ENCODE results near the gene PDE7B.

Gene PDE7B

DNA sequence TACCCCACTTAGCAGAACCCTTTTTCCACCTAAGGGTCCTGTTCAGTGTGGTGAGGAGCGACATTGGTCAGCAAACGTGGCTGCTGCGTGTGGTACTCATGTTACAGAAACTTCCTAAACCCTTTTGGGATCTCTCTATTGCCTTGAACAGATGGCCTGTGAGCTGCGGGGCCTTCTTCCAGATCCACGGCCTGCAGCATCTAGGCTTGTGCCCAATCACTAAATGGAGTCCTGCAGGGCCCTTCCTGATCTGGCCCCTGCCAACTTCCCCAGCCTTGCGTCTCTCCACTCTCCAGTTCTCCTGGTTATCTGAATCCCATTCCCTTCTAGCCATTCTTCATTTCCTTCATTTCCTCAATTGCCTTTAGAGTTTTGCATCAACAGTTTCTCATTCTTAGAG lies 85.6 kb downstream of the PDE7B start:
- DNase-seq (ENCODE audit: low spot score) = no peak

DNA sequence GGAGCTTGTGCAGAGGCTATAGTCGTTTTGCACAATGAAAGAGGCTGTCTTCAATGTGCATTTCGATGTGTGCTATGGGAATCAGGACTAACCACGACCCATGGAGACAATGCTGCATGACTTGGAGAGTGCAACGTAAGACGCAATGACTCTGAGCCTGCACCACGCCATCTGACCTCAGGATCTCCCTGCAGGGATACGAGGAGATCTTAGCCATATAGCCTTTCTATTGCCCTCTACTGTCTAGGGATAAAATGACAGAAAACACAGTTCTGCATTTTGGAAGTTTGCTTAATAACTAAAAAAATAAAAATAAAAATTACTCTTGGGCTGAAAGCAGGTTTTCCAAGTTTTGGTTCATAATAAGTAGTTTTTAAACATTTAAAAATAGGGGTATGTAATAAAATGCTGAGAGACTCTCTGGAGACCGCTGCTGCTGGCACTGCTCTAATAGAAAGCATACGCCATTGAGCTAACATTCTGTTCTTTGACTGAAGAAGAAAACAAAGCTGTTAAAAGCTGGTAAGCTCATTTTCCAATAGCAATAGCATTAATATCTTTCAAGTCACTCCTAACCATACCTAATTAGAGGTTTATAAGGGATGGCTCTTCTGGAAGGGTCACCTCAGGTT lies 87.2 kb downstream of the PDE7B start:
- peak; percentile 41 for DNase-seq (ENCODE audit: low spot score)

DNA sequence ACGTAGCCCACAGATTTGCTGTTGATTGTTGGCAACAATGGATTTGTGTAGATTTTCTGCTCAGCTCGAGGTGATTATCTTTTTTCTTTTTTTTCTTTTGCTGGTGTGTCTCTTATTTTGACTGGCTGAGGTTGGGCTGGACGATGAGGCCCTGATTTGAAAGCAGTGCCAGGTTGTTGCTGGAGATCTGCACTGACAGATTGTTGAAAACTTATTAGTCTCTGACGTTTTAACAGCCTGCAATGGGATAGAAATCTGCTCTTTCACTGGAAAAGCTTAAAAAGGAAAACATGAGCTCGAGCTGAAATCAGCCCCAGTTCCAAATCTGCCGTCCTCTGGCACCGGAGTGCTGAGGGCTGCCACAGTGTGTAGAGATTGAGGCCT lies 87.7 kb downstream of the PDE7B start:
- DNase-seq (ENCODE audit: low spot score) = no peak

DNA sequence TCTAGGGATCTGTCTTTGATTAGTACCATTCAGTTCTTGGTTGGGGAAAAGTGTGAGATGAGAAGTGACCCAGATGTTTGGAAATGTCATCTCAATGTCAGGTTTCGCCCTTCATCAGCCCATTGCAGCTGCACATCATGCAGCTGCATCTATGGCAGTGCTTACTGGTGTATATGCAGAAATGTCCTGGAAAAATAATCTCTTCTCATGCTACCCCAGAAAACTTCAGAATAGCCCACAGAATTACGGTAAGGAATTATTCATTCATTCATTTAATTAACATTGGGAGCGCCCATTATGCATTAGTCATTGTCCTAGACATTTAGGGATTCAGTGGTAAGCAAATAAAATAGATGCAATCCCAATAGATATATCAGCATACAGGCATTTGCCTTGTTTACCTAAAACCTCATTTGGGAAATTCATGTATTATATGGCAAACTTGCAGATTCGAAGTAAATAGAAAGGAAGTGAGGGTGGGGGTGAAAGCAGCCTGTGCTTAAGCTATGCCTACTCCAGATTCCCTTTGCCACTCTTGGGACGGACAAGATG lies 89.2 kb downstream of the PDE7B start:
- no peak for DNase-seq (ENCODE audit: low spot score)

DNA sequence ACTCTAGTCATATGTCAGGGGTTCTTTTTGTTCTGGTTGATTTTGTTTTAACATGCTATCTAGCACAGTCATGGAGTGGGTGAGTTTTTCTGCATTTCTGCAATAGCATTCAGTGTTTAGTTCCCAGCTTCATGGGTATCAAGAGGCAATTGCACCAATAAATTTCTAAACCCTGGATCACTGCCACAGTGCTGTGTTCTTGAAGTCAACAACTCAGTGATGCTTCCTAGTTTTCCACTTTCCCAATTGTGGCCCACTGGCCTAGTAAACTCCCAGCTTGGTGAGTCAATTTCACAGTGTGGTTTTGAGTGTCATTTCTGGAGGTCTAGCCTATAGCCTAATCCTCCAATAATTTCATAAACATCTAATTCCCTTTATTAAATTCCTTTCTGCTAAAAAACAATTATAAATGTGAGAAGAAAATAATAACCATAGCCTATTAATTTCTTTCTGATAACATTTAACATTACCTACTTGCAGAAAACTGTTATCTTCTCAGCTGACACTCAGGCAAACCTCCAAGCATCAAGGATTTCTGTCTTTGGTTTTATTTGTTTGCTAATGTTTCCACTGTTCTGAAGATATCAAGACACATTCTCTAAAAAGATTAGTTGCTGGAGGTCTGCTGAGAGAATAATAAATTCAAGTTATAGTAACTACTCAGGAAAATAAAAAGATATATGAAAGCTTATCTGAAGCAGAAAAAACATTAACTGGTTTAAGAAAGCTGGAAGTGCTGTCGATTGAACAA lies 89.9 kb downstream of the PDE7B start:
- no peak for DNase-seq (ENCODE audit: low spot score)

DNA sequence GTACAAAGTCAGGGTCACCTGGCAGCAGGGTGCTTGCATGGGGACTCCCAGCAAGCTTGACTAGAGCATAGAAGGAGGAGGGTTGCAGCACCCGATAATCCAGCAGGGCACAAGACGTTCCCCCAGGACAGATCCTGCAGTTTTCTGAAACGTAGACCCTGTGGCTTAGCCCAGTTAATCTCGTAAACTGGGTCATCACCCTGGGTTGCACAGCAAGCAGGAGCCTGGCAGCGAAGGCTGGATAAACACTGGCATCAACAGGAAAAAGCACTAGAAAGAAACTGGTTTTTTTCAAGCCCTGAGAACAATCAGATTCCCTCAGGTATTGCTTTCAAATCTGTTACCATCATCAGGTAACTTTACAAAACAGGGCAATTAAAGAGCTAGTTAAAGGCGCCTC lies 92.6 kb downstream of the PDE7B start:
- DNase-seq (ENCODE audit: low spot score) = no peak

DNA sequence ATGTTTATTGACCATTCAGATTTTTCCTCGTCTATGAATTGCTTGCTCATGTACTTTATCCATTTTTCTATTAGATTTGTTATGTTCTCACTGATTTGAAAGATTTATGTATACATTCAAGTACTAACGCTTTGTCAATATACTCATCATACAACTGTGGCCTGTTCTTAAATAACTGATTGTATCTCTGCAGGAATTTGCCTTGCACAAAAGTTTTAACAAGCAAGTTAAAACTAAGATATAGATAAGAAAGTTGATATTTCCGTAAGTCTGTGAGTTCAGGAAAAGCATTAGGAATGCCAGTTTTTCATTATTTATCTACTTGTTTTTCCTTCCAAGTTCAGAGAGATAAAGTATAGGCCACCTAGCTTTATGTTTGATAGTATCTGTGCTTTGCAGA lies 95.2 kb downstream of the PDE7B start:
- DNase-seq (ENCODE audit: low spot score) = no peak

DNA sequence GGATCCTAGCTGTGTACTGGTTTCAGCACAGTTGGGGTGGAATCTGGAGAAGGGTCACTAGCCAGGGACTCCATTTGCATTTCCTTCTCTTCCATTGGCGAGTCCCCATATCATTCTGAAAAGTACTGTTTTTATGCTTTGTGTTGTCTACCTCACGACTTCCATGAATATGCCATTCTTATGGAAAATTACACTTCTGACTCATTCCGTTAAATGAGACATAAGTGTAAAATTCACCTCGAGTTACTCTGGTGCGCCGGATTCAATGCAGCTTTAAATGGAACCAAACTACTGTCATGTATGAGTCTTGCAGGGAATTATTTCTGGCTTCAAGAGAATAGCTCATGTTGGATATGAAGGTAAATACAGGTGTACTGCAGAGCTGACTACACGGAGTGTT lies 99.2 kb downstream of the PDE7B start:
- no peak for DNase-seq (ENCODE audit: low spot score)

DNA sequence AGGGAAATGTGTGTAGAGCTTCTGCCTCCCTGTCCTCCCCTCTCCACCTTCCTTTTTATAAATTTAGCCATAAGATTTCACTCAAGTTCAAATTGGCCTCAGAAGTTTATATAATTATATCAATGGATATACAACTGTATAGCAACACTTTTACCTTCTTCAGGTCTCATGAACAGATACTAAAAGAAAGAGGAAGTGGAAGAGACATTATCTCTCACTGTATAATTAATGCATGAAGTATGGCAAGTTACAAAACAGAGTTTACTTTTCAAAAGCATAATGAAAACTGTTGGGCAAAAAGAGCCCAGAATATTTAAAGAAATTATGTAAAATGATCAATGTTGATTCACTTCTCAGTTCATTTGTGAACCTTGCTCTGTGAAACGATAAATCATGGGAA lies 99.7 kb downstream of the PDE7B start:
- DNase-seq (ENCODE audit: low spot score) = no peak

DNA sequence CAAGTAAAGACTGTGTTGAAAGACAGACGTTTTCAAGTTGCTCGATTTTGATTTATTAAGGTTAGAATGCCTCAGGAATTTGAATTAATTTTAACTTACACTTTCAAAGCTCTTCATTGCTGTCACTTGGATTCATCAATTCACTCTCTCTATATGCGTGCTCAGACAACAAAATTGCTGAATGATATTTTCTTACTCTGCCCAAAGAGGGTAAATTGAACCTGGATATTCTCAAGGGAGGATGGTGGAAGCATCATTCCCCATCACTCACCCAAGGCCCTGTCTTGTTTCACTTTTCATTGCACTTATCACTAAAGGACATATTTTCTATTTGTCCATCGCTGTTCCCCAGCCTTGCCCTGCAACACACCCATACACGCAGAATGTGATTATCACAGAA lies 102.3 kb downstream of the PDE7B start:
- DNase-seq (ENCODE audit: low spot score) = no peak

DNA sequence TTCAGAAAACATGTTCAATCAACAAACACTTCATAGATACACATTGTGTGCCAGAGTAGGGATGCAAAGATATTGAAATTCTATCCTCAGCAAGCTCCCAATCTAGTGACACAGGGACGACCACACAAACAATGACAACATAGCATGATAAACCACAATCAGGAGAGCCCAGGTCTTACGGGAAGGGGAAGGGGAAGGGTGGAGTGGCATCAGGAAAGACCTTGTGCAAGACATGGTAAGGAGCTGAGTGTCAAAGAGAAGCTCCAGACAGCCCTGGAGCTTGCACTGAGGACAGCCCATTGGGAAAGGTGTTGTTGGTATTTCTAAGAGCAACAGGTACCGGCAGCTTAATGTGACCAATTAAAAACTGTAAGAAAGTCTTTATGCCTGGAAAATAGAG lies 103.6 kb downstream of the PDE7B start:
- no peak for DNase-seq (ENCODE audit: low spot score)

DNA sequence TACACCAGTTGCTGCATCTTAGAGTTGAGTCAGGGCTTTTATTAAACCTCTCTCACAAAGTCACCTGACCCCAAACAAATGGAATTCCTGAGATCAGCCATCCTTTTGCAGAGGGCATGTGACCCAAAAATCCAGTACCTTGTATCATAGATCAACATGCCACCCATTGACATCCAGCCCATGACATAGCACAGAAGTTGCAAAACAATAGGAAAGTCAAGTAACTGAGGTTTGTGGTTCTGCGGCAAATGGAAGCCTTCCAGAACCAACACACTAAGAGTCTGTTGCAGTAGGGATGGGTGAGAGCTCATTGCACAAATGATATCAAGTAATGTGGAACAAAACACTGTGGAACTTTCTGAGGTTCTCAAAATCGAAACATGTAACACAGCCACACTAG lies 111.2 kb downstream of the PDE7B start:
- DNase-seq (ENCODE audit: low spot score) = no peak

DNA sequence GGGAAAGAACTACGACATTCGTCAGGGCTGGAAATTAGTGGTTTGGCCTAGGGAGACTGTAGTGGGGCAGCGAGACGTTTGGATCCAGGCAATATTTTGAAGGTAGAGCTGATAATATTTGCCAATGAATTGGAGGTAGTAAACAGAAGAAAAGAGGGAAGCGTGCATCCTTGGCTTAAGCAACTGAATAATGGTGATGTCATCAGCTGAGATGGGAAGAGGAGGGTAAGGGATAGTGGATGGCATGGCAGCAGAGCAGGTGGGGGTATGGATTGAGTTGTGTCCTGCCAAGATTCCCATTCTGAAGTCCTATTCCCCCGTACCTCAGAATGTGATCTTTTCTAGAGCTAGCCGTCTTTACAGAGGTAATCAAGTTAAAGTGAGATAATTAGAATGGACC lies 119.2 kb downstream of the PDE7B start:
- DNase-seq (ENCODE audit: low spot score) = no peak

DNA sequence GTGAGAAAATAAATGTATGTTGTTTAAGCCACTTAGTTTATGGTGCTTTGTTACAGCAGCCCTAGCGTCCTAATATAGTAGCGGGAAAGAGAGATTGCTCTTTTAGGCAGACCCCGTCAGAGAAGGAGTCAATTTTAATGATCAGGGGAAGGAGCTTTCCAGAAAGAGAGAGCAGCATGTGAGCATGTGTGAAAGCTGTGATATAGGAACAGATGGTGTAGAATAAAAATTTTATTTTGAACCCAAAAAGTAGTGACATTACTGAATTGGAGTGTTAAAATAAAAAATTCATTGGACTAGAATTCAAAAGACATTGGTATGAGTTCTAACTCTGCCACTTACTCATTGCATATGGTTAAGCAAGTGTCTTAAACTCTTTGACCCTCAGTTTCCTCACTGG lies 119.8 kb downstream of the PDE7B start:
- DNase-seq (ENCODE audit: low spot score) = no peak

DNA sequence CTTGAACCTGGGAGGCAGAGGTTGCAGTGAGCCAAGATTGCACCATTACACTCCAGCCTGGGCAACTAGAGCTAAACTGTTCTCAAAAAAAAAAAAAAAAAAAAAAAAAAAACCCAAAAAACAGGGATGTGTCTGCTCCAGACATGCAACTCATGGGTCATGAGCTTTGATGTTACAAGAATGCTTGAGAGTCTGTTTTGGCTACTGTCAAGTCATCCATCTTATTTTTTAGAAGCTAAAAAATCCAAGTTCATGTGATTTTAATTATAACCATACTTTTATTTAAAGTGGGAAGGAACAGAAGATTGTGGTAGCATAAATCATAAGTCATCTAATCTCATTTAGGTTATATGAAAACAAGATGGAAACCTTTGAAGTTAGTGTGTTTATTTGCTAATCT lies 120.6 kb downstream of the PDE7B start:
- DNase-seq (ENCODE audit: low spot score) = no peak

DNA sequence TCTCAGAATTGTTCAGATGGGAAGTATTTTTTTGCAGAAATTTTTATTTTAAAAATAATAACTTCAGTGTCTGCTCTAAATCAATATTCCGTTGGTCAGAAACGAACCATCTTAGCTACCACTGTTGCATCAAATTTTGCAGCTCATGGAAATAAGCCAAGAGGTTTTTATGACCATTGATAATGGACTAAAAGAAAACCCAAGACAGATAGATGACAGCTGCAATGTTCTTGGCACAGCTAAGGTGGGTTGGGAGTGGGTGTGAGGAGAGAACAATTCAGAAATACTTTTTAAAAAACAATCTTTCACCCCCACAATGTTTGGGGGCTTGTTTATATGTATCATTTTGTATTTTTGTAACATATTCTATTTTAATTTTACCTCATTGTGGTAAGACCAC lies 121.1 kb downstream of the PDE7B start:
- no peak for DNase-seq (ENCODE audit: low spot score)

DNA sequence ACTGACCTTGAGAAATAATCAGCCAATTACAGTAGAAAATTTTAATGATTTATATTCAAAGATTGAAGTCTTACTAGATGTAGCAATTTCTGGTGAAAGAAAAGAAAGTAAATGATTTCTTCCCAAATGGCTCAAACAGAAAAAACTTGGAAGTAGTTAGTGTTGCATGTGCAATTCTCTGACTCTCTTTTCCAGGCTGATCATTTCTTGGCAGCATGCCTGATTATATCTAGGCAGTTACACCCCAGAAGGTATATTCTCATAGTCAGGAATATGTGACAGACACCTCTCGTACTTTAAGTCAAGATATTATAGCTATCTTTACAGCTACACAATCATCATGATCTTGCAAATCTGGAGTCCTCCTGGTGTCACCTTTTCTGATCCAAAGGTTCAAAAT lies 122.9 kb downstream of the PDE7B start:
- no peak for DNase-seq (ENCODE audit: low spot score)

DNA sequence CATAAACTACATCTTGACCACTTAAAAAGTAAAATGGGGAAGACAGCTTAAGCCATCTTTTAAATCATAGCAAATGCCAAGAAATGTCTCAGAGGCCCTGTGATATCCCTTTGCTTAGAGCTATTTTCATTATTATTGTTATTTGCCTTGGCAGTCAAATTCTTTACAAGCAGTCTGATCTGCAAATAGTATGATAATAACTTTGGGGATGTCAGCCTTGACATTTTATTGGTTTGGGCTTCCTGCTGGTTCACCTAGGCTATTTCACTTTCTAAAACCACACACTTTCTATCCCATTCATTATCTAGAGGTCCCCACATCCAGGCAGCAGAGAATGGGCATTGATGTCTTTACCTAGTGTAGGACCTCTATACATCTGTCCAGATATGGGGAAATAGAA lies 125.1 kb downstream of the PDE7B start:
- no peak for DNase-seq (ENCODE audit: low spot score)

DNA sequence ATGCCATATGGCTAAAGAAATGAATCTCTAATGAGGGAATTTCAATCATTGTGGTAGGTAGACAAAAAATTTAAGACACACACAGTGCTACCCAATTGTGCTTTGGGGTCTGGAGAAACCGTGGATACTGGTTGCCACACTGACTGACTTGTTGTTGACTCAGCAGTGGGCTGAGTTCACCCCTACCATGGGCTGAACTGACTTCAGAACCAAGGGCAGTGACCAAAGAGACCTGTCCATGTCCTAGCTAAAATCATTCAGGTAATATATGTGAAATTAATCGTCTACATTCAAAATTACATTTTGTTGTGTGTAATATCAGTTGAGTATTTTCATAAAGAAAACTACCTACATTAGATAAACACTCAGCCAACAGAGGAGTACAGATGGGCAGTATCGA lies 131.6 kb downstream of the PDE7B start:
- DNase-seq (ENCODE audit: low spot score) = no peak

DNA sequence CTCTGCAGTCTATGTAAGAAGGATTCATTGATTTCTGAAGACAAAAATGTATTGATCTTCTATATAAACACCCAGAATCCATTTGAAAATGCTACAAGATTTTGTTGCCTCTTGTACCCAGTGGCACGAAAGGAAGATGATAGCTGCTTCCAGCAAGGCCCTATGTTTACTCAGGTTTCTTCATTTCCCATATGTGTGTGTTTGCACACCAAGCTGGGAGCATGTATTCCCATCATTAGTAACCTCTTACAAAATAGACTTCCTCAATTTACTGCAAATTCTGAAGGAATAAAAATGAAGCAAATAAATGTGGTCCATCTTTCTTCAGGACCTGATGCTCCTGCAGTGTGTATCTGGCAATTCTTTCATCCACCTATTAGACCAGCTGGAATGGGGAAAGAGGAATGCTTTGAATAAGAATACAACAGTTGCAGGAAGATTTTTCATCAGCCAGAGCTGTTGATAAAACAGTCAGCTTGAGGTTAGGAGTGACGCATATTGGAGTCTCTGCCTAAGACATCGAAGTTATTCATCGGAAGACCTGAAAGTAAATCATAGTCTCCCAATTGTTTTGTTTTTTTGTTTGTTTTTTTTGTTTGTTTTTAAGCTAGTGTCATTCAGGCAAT lies 132.3 kb downstream of the PDE7B start:
- no peak for DNase-seq (ENCODE audit: low spot score)

DNA sequence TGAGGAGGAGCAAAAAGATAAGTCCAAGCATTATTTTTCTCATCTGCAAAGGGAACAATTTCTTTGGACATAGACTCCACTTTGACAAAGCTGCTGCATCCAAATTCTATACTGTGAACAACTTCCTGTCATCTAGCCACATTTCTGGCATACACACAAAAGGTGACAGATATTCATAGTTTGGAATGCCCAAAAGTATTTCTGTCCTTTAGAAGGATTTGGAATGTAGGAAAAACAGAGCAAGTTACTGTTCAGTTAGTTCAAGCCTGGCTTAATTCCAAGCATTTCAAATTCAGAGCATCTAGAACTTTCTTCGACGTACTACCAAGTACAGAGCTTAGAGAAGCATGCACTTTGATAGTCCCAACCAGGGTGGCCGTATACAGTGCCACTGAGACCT lies 134.0 kb downstream of the PDE7B start:
- no peak for DNase-seq (ENCODE audit: low spot score)

DNA sequence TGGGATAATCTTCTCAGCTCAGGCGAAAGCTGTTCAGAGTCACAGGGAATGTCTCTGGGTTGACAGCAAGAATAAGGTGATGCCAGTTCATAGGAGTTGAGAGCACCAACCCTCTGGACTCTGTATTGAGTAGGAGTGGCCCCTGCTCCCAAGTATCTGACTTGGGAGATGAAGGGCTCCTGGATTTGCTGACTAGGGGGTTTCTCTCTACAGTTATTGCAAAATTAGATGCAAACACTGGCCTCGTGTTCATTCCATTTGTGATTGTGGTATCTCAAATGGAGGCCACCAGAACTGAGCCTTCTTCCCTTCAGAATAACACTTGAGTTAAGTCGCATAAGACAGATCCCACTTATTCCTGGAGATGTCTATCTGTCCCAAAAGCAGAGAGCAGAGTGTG lies 135.7 kb downstream of the PDE7B start:
- DNase-seq (ENCODE audit: low spot score) = no peak

DNA sequence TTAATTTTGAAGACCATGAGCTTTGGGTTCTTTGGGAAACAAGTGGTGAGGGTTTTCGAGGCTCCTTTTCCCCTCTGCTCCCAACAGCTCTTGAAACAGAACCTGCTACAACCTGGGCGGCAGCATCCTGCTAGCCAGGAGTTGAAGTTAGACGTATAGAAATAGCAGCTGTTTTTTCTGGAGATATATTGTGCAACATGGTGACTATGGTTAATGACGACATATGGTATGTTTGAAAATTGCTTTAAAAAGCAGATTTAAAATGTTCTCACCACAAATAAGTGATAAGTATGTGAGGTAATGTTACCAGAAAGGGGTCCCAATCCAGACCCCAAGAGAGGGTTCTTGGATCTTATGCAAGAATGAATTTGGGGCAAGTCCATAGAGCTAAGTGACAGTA lies 138.9 kb downstream of the PDE7B start:
- DNase-seq (ENCODE audit: low spot score) = no peak

All from iPS-NIHi11 (cell line).